Left ventricle myocardium inferior (tissue), 1 donor: Measurements from ENCODE around the gene ASTN2. TPM values are rescaled to one million over a fixed set of nuclear protein-coding genes. Genes with fewer than 3 reads are reported as not detected.

ENCODE experiments used
- DNase-seq: peaks from one replicate; pipeline ENCODE4 v3.0.0-alpha.2; 2020
- H3K27ac ChIP-seq: fragments of 200-600 bp; replicated peaks from 2 replicates; pipeline ENCODE4 v1.8.0; 2021
- H3K27me3 ChIP-seq: fragments of 200-600 bp; 2 replicates; pipeline ENCODE4 v1.8.0; 2021; ENCODE audit warnings: low read depth
- H3K36me3 ChIP-seq: fragments of 200-600 bp; 2 replicates; pipeline ENCODE4 v1.8.0; 2021
- H3K4me1 ChIP-seq: fragments of 200-600 bp; 2 replicates; pipeline ENCODE4 v1.8.0; 2021
- H3K4me3 ChIP-seq: fragments of 200-600 bp; 2 replicates; pipeline ENCODE4 v1.8.0; 2021; ENCODE audit warnings: mild to moderate bottlenecking, moderate library complexity
- H3K9me3 ChIP-seq: fragments of 200-600 bp; replicated peaks from 2 replicates; pipeline ENCODE4 v1.8.0; 2021
- intact Hi-C: fragments of 100-400 bp; cut with micrococcal nuclease; formaldehyde crosslinking; loops from one replicate; pipeline ENCODE4 v1.11.0; 2022
- total RNA-seq: library from RNA; stranded (reverse); fragmentation: NEBNext Ultra II Directional; extraction: Animal tissue kit (Norgen Biotek cat#: 25700); gene quantifications from one replicate; pipeline ENCODE4 v1.2.1, GENCODE V29; 2021
- TF ChIP-seq, protein P1 (sequence below): fragments of 200-600 bp; IDR thresholded peaks from 2 replicates; pipeline ENCODE4 v1.8.0; 2021; ENCODE audit warnings: antibody characterized with exemption, mild to moderate bottlenecking, borderline replicate concordance
- donor health status: DM: no; HTN: yes; CAD: no; lungs with severe emphysema.

The ASTN2 gene
- total RNA-seq, 1 donor from 2014 or later, result 6.1 TPM

DNA sequence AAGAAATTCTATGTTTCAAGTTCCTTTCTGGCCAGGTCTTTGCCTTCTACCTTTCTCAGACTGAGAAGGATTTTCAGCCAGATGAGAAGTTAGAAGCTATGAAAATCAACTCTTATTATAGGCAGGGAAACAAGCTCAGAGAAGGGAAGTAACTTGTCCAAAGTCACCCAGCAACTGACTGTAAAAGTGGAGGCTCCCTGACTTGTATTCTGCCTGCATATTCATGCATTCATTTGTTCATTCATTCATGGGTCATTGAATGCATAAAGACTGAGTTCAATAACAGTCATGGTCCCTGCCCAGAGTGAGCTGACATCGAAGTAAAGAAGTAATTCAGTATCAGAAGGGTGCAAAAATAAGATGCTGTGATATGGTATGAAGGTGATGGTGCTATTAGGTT is 1021.7 kb downstream of the ASTN2 start:
- no peak overlapping the region for H3K4me3 ChIP-seq
- DNase-seq, result no peak
- no peaks in the 10 kb centered on the region for H3K27me3 ChIP-seq
- TF ChIP-seq, protein P1, sequence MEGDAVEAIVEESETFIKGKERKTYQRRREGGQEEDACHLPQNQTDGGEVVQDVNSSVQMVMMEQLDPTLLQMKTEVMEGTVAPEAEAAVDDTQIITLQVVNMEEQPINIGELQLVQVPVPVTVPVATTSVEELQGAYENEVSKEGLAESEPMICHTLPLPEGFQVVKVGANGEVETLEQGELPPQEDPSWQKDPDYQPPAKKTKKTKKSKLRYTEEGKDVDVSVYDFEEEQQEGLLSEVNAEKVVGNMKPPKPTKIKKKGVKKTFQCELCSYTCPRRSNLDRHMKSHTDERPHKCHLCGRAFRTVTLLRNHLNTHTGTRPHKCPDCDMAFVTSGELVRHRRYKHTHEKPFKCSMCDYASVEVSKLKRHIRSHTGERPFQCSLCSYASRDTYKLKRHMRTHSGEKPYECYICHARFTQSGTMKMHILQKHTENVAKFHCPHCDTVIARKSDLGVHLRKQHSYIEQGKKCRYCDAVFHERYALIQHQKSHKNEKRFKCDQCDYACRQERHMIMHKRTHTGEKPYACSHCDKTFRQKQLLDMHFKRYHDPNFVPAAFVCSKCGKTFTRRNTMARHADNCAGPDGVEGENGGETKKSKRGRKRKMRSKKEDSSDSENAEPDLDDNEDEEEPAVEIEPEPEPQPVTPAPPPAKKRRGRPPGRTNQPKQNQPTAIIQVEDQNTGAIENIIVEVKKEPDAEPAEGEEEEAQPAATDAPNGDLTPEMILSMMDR, result no peak
- intact Hi-C loops, result no loop called here
- H3K36me3 ChIP-seq, result no peaks in the 10 kb centered on the region
- H3K9me3 ChIP-seq, result no peaks in the 10 kb centered on the region
- no peaks in the 10 kb centered on the region for H3K4me1 ChIP-seq
- no peak overlapping the region for H3K27ac ChIP-seq

GRCh38 chr9:116391306-116391900 is 1023.5 kb downstream of the ASTN2 start:
- no peak for DNase-seq
- H3K9me3 ChIP-seq, result no peaks in the 10 kb centered on the region
- intact Hi-C loops, result no loop called here
- H3K27me3 ChIP-seq, result no peaks in the 10 kb centered on the region
- TF ChIP-seq, protein P1, result no peak
- H3K36me3 ChIP-seq, result no peaks in the 10 kb centered on the region
- no peak overlapping the region for H3K27ac ChIP-seq
- H3K4me1 ChIP-seq, result no peaks in the 10 kb centered on the region
- H3K4me3 ChIP-seq, result no peak overlapping the region

GRCh38 chr9:116390303-116391228 is 1024.3 kb downstream of the ASTN2 start:
- TF ChIP-seq, protein P1, result no peak
- no peak for DNase-seq
- no peaks in the 10 kb centered on the region for H3K27me3 ChIP-seq
- no peak overlapping the region for H3K27ac ChIP-seq
- H3K4me3 ChIP-seq, result no peak overlapping the region
- intact Hi-C loops, result no loop called here
- no peaks in the 10 kb centered on the region for H3K36me3 ChIP-seq
- no peaks in the 10 kb centered on the region for H3K9me3 ChIP-seq
- no peaks in the 10 kb centered on the region for H3K4me1 ChIP-seq

DNA sequence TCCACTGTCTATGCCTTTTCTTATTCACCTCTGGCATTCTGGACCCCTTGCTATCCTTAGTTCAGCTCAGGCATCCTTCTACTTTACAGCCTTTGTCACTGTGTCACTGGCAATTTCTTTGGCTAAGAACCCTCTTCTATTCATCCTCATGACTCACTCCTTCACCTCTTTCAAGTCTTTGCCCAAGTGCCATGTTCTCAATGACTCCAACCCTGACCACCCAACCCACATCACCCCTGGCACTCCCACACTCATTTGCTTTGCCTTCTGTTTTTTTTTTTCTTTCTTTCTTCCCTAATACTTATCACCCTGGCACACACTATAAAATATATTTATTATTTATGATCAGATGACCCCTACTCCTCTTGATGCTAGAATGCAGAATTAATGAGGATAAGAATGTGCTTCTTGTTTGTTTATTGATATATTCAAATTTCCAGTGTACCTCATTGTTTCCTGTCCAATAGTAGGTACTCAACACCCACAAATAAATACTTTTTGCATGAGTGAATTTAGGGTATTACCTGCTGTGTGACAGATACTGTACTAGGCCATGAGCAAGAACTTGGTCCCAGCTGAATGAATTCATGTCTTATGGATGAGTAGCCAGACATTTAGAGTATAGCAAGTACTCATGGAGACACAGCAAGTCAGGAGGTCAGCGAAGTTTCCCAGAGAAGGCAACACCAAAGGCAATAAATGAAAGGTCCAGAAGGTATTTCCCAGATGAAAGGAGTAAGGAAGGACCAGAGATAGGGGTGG is 1025.1 kb downstream of the ASTN2 start:
- H3K4me3 ChIP-seq, result no peak overlapping the region
- no peaks in the 10 kb centered on the region for H3K36me3 ChIP-seq
- intact Hi-C loops, result no loop called here
- no peaks in the 10 kb centered on the region for H3K27me3 ChIP-seq
- no peaks in the 10 kb centered on the region for H3K9me3 ChIP-seq
- H3K4me1 ChIP-seq, result no peaks in the 10 kb centered on the region
- no peak for DNase-seq
- no peak overlapping the region for H3K27ac ChIP-seq
- TF ChIP-seq, protein P1, result no peak

GRCh38 chr9:116387934-116388698 is 1026.7 kb downstream of the ASTN2 start:
- H3K4me1 ChIP-seq, result no peaks in the 10 kb centered on the region
- H3K4me3 ChIP-seq, result no peak overlapping the region
- H3K27ac ChIP-seq, result no peak overlapping the region
- DNase-seq, result no peak
- H3K9me3 ChIP-seq, result no peaks in the 10 kb centered on the region
- no peaks in the 10 kb centered on the region for H3K27me3 ChIP-seq
- intact Hi-C loops, result no loop called here
- no peaks in the 10 kb centered on the region for H3K36me3 ChIP-seq
- TF ChIP-seq, protein P1, result no peak
